Measurements from ENCODE around the gene WNT8A. TPM values are rescaled to one million over a fixed set of nuclear protein-coding genes. Genes with fewer than 3 reads are reported as not detected.

The WNT8A gene
- total RNA-seq, 4 donors from 2014 or later = not detected

DNA sequence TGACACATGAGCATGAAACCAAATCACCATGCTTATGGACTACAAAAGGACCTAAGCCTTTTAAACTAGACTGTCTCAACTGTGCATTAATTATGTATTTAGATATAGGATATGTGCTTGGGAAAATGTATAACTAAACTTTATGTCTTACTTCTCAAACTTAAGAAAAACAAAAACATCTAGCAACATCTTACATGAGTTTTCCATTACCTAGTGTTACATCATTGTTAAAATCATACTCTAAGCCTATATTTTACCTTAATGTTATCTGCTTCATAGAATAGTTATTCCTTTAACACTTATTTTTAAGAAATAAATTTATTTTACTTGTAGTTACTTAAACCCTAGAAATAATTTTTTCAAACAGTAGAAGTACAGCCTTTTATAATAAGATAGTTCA is 31.4 kb downstream of the WNT8A start:
- no peak for DNase-seq
- TF ChIP-seq POLR2A (IDR thresholded peaks at IDR 0.05) (no peak), POLR2AphosphoS5 (IDR thresholded peaks at IDR 0.05) (no peak), EP300 (IDR thresholded peaks at IDR 0.05; ENCODE audit: low read depth) (no peak)
- TF ChIP-seq, protein P1, sequence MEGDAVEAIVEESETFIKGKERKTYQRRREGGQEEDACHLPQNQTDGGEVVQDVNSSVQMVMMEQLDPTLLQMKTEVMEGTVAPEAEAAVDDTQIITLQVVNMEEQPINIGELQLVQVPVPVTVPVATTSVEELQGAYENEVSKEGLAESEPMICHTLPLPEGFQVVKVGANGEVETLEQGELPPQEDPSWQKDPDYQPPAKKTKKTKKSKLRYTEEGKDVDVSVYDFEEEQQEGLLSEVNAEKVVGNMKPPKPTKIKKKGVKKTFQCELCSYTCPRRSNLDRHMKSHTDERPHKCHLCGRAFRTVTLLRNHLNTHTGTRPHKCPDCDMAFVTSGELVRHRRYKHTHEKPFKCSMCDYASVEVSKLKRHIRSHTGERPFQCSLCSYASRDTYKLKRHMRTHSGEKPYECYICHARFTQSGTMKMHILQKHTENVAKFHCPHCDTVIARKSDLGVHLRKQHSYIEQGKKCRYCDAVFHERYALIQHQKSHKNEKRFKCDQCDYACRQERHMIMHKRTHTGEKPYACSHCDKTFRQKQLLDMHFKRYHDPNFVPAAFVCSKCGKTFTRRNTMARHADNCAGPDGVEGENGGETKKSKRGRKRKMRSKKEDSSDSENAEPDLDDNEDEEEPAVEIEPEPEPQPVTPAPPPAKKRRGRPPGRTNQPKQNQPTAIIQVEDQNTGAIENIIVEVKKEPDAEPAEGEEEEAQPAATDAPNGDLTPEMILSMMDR (IDR thresholded peaks at IDR 0.05) = no peak
- H3K9me3 ChIP-seq = no peaks in the 10 kb centered on the region
- H3K4me3 ChIP-seq = no peak overlapping the region
- no peak overlapping the region for H3K27ac ChIP-seq
- H3K27me3 ChIP-seq = peaks cover 5% of the 10 kb centered on the region
- in situ Hi-C loops (cut with MboI; ENCODE audit: low pct_ligation_motif_present in 1 of 4, low pct_unique_long_range_greater_than_20kb in 1 of 4, low sequenced_read_pairs in 3 of 4) = no loop called here
- intact Hi-C loops (cut with DNase I; ENCODE audit: low total_unique reads) = loop anchor here (10.0 kb wide), 1 partner anchor 460 kb away; no protein-coding TSS in a partner anchor
- H3K4me1 ChIP-seq = peaks cover 0 to 3% (median 0%) of the 10 kb centered on the region in 4 donors
- no peaks in the 10 kb centered on the region for H3K36me3 ChIP-seq

- in situ Hi-C loops (cut with MboI; ENCODE audit: low pct_ligation_motif_present in 1 of 4, low pct_unique_long_range_greater_than_20kb in 1 of 4, low sequenced_read_pairs in 3 of 4) = loop anchor here in 1 of 4 donors (25.0 kb wide), 1 partner anchor 341 kb away; no protein-coding TSS in a partner anchor
- DNase-seq = no peak
- 47 to 65% methylated on average over 4 to 5 of the region's 5 CpGs for WGBS, 2 donors (ENCODE audit: low coverage in 1 of 2)
- no peaks in the 10 kb centered on the region for H3K36me3 ChIP-seq
- no peaks in the 10 kb centered on the region for H3K9me3 ChIP-seq
- intact Hi-C loops (cut with DNase I; ENCODE audit: low total_unique reads) = no loop called here
- H3K27me3 ChIP-seq = no peaks in the 10 kb centered on the region
- H3K4me3 ChIP-seq = no peak overlapping the region
- TF ChIP-seq, protein P1 (IDR thresholded peaks at IDR 0.05) = no peak
- TF ChIP-seq POLR2A (IDR thresholded peaks at IDR 0.05) (no peak), POLR2AphosphoS5 (IDR thresholded peaks at IDR 0.05) (no peak)
- no peak overlapping the region for H3K27ac ChIP-seq
- H3K4me1 ChIP-seq = peaks cover 0 to 4% (median 0%) of the 10 kb centered on the region in 4 donors
Observed at GRCh38 chr5:138128334-138128733, 44.5 kb downstream of the WNT8A start.

DNA sequence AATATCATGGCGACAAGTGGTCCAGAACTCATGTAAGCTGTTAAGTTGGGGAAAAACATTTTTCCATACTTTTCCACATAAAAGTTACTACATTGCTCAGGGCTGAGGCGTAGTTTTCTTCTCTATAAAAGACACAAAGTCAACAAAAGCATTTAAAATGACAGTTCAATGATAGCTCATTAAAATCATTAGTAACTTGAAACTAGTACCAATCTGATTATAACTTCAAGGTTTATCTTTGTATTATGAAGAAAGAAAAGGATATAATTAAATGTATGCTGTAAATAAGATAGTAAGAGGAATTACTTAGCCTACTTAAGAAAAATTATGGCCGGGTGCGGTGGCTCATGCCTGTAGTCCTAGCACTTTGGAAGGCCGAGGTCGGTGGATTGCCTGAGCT is 45.5 kb downstream of the WNT8A start:
- H3K4me3 ChIP-seq = no peak overlapping the region
- intact Hi-C loops (cut with DNase I; ENCODE audit: low total_unique reads) = no loop called here
- H3K27me3 ChIP-seq = no peaks in the 10 kb centered on the region
- H3K27ac ChIP-seq = no peak overlapping the region
- H3K4me1 ChIP-seq = peaks cover 0 to 4% (median 0%) of the 10 kb centered on the region in 4 donors
- no peak for DNase-seq
- no peaks in the 10 kb centered on the region for H3K36me3 ChIP-seq
- 78 to 89% methylated on average over 4 to 6 of the region's 6 CpGs for WGBS, 2 donors (ENCODE audit: low coverage in 1 of 2)
- in situ Hi-C loops (cut with MboI; ENCODE audit: low pct_ligation_motif_present in 1 of 4, low pct_unique_long_range_greater_than_20kb in 1 of 4, low sequenced_read_pairs in 3 of 4) = loop anchor here in 1 of 4 donors (25.0 kb wide), 1 partner anchor 342 kb away; no protein-coding TSS in a partner anchor
- no peaks in the 10 kb centered on the region for H3K9me3 ChIP-seq
- TF ChIP-seq, protein P1 (IDR thresholded peaks at IDR 0.05) = no peak
- TF ChIP-seq EP300 (IDR thresholded peaks at IDR 0.05; ENCODE audit: low read depth) (no peak), POLR2AphosphoS5 (IDR thresholded peaks at IDR 0.05) (no peak), POLR2A (IDR thresholded peaks at IDR 0.05) (no peak)

DNA sequence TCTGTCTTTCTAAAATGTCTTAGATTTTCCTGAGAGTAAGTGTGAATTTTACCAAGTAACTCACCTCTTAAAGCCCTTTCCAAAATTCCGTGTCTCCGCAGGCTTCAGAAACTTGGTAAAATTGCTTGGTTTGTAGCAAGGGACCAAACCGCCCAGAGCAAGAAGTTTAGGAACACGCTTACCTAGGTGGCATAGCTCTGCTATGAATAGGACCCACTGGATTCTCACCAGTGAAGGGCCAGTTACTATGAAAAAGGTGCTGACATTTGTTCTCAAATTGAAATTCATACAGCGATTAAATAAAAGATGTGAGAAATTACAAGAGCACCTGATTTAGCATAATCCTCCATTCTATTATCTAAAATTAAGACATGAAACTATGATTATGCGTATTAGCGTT is 48.7 kb downstream of the WNT8A start:
- in situ Hi-C loops (cut with MboI; ENCODE audit: low pct_ligation_motif_present in 1 of 4, low pct_unique_long_range_greater_than_20kb in 1 of 4, low sequenced_read_pairs in 3 of 4) (loop anchor here in 3 of 4 donors (5.0 to 25.0 kb wide), 4 partner anchors 45 to 348 kb away; no protein-coding TSS in a partner anchor), intact Hi-C loops (cut with DNase I; ENCODE audit: low total_unique reads) (loop anchor here (10.0 kb wide), 1 partner anchor 358 kb away; no protein-coding TSS in a partner anchor)
- peaks cover 0 to 4% (median 0%) of the 10 kb centered on the region in 4 donors for H3K4me1 ChIP-seq
- 77 to 82% methylated on average over 6 to 7 of the region's 7 CpGs for WGBS, 2 donors (ENCODE audit: low coverage in 1 of 2)
- H3K9me3 ChIP-seq = no peaks in the 10 kb centered on the region
- H3K36me3 ChIP-seq = no peaks in the 10 kb centered on the region
- H3K27me3 ChIP-seq = no peaks in the 10 kb centered on the region
- no peak overlapping the region for H3K27ac ChIP-seq
- TF ChIP-seq, protein P1 (IDR thresholded peaks at IDR 0.05) = no peak
- TF ChIP-seq POLR2A (IDR thresholded peaks at IDR 0.05) (no peak), EP300 (IDR thresholded peaks at IDR 0.05; ENCODE audit: low read depth) (no peak), POLR2AphosphoS5 (IDR thresholded peaks at IDR 0.05) (no peak)
- H3K4me3 ChIP-seq = no peak overlapping the region
- DNase-seq = no peak

Data from transverse colon (tissue), 4 donors.